GM12878 (cell line): ENCODE data around the gene KCNIP3. TPM values are rescaled to one million over a fixed set of nuclear protein-coding genes. Genes with fewer than 3 reads are reported as not detected.

Source experiments
- ATAC-seq: fragments of 200-7000 bp; cut with Tn5 transposase; 3 replicates; pipeline ENCODE4 v1.9.1; 2020; ENCODE audit warnings: mild to moderate bottlenecking, moderate library complexity
- BruUV-seq: library from RNA; stranded (reverse); fragments of 400-500 nt; replicated peaks from 2 replicates; lab custom pipeline; 2021; lab: Mats Ljungman, UMichigan
- CTCF ChIA-PET: fragments of 300-600 bp; sonication (Branson Sonifier 250); formaldehyde crosslinking; extraction: SDS; loops from one replicate; lab custom pipeline; 2021; ENCODE audit warnings: inconsistent platforms; lab: Yijun Ruan, JAX
- POLR2A ChIA-PET: fragments of 350-600 bp; formaldehyde crosslinking; extraction: SDS; loops from one replicate; lab custom pipeline; 2021; ENCODE audit warnings: inconsistent platforms; lab: Charles Lee
- RAD21 ChIA-PET: fragments of 300-600 bp; sonication (Branson Sonifier 250); formaldehyde crosslinking; loops from one replicate; lab custom pipeline; 2023; ENCODE audit warnings: antibody characterized with exemption; ENCODE audit not compliant: unreplicated experiment; lab: Charles Lee
- SMC1A ChIA-PET: fragments of 300-600 bp; sonication (Branson Sonifier 250); formaldehyde crosslinking; loops from one replicate; lab custom pipeline; 2023; ENCODE audit not compliant: unreplicated experiment, uncharacterized antibody; lab: Charles Lee
- DNase-seq: peaks from one replicate; pipeline ENCODE4 v3.0.0-alpha.2; 2011; ENCODE audit warnings: low read depth, low spot score
- FAIRE-seq: peaks from 3 replicates; lab custom pipeline; 2011; peaks lifted over from hg19 to GRCh38; lab: Jason Lieb, UNC
- H2AFZ ChIP-seq: 2 replicates; pipeline ENCODE4 v1.6.0; 2011; ENCODE audit warnings: low read depth, low read length, control low read depth; ENCODE audit not compliant: control insufficient read depth
- H3K27ac ChIP-seq: 2 replicates; pipeline ENCODE4 v1.5.1; 2011; ENCODE audit warnings: control low read depth; ENCODE audit not compliant: control insufficient read depth, insufficient read depth
- H3K27me3 ChIP-seq, 2 experiments: replicated peaks in 1 of 2; 2 replicates each; pipeline versions ENCODE4 v1.6.0 to v1.6.1; 2011; ENCODE audit warnings: low read length in 1 of 2; ENCODE audit not compliant: control insufficient read depth in 2 of 2, insufficient read depth in 2 of 2
- H3K36me3 ChIP-seq, 2 experiments: 2 replicates each; pipeline ENCODE4 v1.5.1; 2011; ENCODE audit warnings: low read length in 1 of 2; ENCODE audit not compliant: control insufficient read depth in 2 of 2, insufficient read depth in 2 of 2
- H3K4me1 ChIP-seq: 2 replicates; pipeline ENCODE4 v1.6.1; 2011; ENCODE audit warnings: mild to moderate bottlenecking, low read length, moderate library complexity, mixed read lengths; ENCODE audit not compliant: control insufficient read depth, insufficient read depth
- H3K4me2 ChIP-seq: 2 replicates; pipeline ENCODE4 v1.6.0; 2011; ENCODE audit warnings: control low read depth; ENCODE audit not compliant: control insufficient read depth, insufficient read depth
- H3K4me3 ChIP-seq: fragments of 200-600 bp; sonication (generic); 2 replicates; pipeline ENCODE4 v1.5.1; 2016
- H3K79me2 ChIP-seq: 2 replicates; pipeline ENCODE4 v1.6.0; 2011; ENCODE audit warnings: low read length; ENCODE audit not compliant: control insufficient read depth, insufficient read depth
- H3K9ac ChIP-seq: 2 replicates; pipeline ENCODE4 v1.8.0; 2011; ENCODE audit warnings: low read length, control low read depth, mixed read lengths; ENCODE audit not compliant: control insufficient read depth, insufficient read depth
- H3K9me3 ChIP-seq: replicated peaks from 3 replicates; pipeline ENCODE4 v1.5.1; 2011; ENCODE audit warnings: mild to moderate bottlenecking, low read length; ENCODE audit not compliant: control insufficient read depth, insufficient read depth
- H4K20me1 ChIP-seq: 2 replicates; pipeline ENCODE4 v1.6.0; 2011; ENCODE audit not compliant: control insufficient read depth, insufficient read depth
- BCL3 ChIP-seq: IDR thresholded peaks from 2 replicates; pipeline ENCODE4 v1.6.1; 2011; ENCODE audit warnings: borderline replicate concordance, low read depth, mild to moderate bottlenecking, moderate library complexity, low read length; ENCODE audit not compliant: insufficient read depth, poor library complexity, severe bottlenecking
- CBX3 ChIP-seq: fragments of 200-600 bp; sonication (generic); IDR thresholded peaks from 2 replicates; pipeline ENCODE4 v1.6.1; 2016; ENCODE audit warnings: low read depth, borderline replicate concordance
- CBX5 ChIP-seq: sonication (generic); IDR thresholded peaks from 2 replicates; pipeline ENCODE4 v1.6.1; 2016; ENCODE audit warnings: low read depth, moderate library complexity, mild to moderate bottlenecking, inconsistent platforms
- CHD2 ChIP-seq: IDR thresholded peaks from 2 replicates; pipeline ENCODE4 v1.6.1; 2011; ENCODE audit warnings: low read depth, low read length, improper control_type of control experiment, borderline replicate concordance
- LARP7 ChIP-seq: fragments of 450-650 bp; IDR thresholded peaks from 2 replicates; pipeline ENCODE4 v1.6.1; 2017; ENCODE audit warnings: mild to moderate bottlenecking
- MAX ChIP-seq: IDR thresholded peaks from 2 replicates; pipeline ENCODE4 v1.6.1; 2012; ENCODE audit warnings: low read depth, low read length, improper control_type of control experiment
- PAX5 ChIP-seq: IDR thresholded peaks from 2 replicates; pipeline ENCODE4 v1.6.1; 2011; ENCODE audit warnings: low read depth, low read length, borderline replicate concordance
- ZBED1 ChIP-seq: IDR thresholded peaks from 2 replicates; pipeline ENCODE4 v1.6.1; 2016; ENCODE audit warnings: borderline replicate concordance
- WGBS: methylation state at CpG from one replicate; pipeline ENCODE4 v1.1.6; 2016; ENCODE audit warnings: low lambda C conversion rate; ENCODE audit not compliant: insufficient replicate concordance, insufficient coverage; ENCODE audit errors: missing lambda C conversion rate; 5-methylcytosine and 5-hydroxymethylcytosine counted together
- in situ Hi-C: fragments of 300-500 bp; cut with MboI; formaldehyde crosslinking; loops from 9 replicates; pipeline ENCODE4 v1.14.3; 2018; ENCODE audit warnings: mixed read lengths
- intact Hi-C: fragments of 100-400 bp; cut with micrococcal nuclease; formaldehyde crosslinking; loops from one replicate; pipeline ENCODE4 v1.14.2; 2022; ENCODE audit not compliant: unreplicated experiment
- polyA plus RNA-seq, 11 experiments: library from polyadenylated mRNA; depleted of rRNA in 4 of 11; unstranded in 6 of 11; stranded (reverse) in 5 of 11; fragments of >200 nt; fragmentation: Nextera tagmentation in 4 of 11; fragmentation: Illumina TruSeq in 1 of 11; extraction: Ambion mirVana in 4 of 11; extraction: Trizol in 1 of 11; gene quantifications; 1 replicate in 1 of 11; 2 replicates in 10 of 11; pipeline versions ENCODE4 v1.2.1 to v1.2.3, GENCODE V29; 2011 to 2016; ENCODE audit warnings: inconsistent platforms in 2 of 11, missing spikeins in 2 of 11, low read depth in 1 of 11
- total RNA-seq, 4 experiments: library from RNA; depleted of rRNA in 3 of 4; stranded (reverse); fragments of >200 nt in 3 of 4; fragmentation: Illumina TruSeq in 1 of 4; extraction: Trizol in 1 of 4; gene quantifications; 2 replicates each; pipeline versions ENCODE4 v1.2.1 to v1.2.3, GENCODE V29; 2013 to 2021

KCNIP3 gene
- total and polyA plus RNA-seq, 10 of the 15 experiments (the other 5 are each of a cell fraction or from before 2014, with no cell fraction given), result not detected

GRCh38 chr2:95357717-95358280 is 60.7 kb downstream of the KCNIP3 start:
- Histone ChIP-seq H3K4me1 (no peaks in the 10 kb centered on the region), H3K27ac (no peak overlapping the region), H3K4me2 (no peak overlapping the region), H3K36me3 (no peaks in the 10 kb centered on the region), H3K9ac (no peak overlapping the region), H3K79me2 (no peaks in the 10 kb centered on the region), H3K27me3 (no peaks in the 10 kb centered on the region; a peak in 2 of 4 replicates), H3K4me3 (no peak overlapping the region), H2AFZ (no peak overlapping the region), H3K9me3 (no peaks in the 10 kb centered on the region), H4K20me1 (no peaks in the 10 kb centered on the region)
- CTCF ChIA-PET, result no interaction called here
- in situ Hi-C loops (no loop called here), intact Hi-C loops (no loop called here)
- no TSS peak for BruUV-seq
- FAIRE-seq (no peak), ATAC-seq (no peak), DNase-seq (no peak)
- RAD21 ChIA-PET, result no interaction called here
- TF ChIP-seq CHD2 (no peak), CBX5 (no peak), CBX3 (no peak), MAX (no peak), BCL3 (no peak), ZBED1 (no peak), PAX5 (no peak), LARP7 (no peak)
- SMC1A ChIA-PET, result no interaction called here
- 12% methylated on average over 6 of the region's 6 CpGs for WGBS
- POLR2A ChIA-PET, result no interaction called here
